SK-MEL-5 (cell line): ENCODE results near the gene H3-3A. TPM values are rescaled to one million over a fixed set of nuclear protein-coding genes. Genes with fewer than 3 reads are reported as not detected.
A peak's percentile ranks its signal among the peaks of the same experiment; 100 is the strongest.

Source experiments
- DNase-seq: peaks from one replicate; pipeline ENCODE4 v3.0.0-alpha.2; 2016; ENCODE audit warnings: low read depth, low spot score
- in situ Hi-C: cut with HindIII; loops from 2 replicates; pipeline ENCODE4 v1.10.0; 2016; ENCODE audit warnings: low sequenced_read_pairs, high pct_unique_total_duplicates, low pct_unique_long_range_greater_than_20kb
- polyA plus RNA-seq, 2 experiments: library from polyadenylated mRNA; depleted of rRNA; stranded (reverse); fragments of >200 nt; gene quantifications; 2 replicates each; pipeline ENCODE4 v1.2.3, GENCODE V29; 2015
- total RNA-seq: library from RNA; depleted of rRNA; stranded (reverse); fragments of >200 nt; shearing (Covaris generic); gene quantifications from 2 replicates; pipeline ENCODE4 v1.2.3, GENCODE V29; 2014; rRNA removed

H3-3A gene
- total RNA-seq, result 217 and 228 TPM in 2 replicates
- 473 and 575 TPM in 2 replicates for polyA plus RNA-seq (2015; cell fraction: cytosol; rRNA removed)
- polyA plus RNA-seq (2015; cell fraction: nucleus; rRNA removed), result 104 and 120 TPM in 2 replicates

GRCh38 chr1:226062558-226063223, at the start of gene H3-3A:
Gene H3-3A, plus strand, starts transcription at chr1:226062716. Its CDS starts 1,636 bp downstream, at chr1:226064352.
- in situ Hi-C loops, result no loop called here
- peak; percentile 94 for DNase-seq

DNA sequence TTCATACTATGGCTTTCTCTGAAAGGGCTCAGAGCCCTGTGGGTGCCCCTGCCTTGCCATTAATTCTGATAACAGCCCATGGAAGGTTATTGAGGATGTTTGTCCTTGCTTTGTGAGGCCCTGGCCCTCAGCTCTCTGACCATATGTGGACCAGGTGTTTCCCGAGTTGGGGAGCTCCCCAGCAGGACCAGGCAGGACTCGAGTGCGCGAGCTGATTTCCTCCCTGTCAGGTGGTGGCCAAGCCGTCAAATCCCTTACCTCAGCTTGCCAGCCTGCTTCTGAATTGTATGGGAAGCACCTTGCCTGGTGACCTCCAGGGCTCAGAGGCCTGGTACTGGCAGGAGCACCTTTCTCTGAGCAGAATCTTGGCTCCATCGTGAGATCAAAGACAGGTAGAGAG, 45.4 kb upstream of the H3-3A start:
- no peak for DNase-seq
- in situ Hi-C loops, result no loop called here

DNA sequence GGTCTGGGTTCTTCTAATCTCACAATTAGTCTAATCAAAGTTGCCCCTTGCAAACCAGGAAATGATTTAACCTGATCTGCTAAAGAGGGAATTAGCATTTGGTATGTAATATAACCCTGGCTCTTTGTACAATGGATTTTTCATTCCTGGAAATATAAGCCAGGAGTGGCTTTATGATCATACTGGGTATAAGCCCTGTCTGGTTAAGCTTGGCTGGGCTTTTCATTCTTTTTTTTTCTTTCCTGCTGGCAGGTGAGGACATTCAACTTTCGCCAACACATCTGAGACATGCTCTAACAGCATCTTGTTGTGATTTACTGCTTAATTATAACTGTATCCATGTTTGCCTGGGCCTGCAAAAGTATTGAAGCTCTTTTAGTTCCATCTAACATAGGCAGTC, 42.9 kb upstream of the H3-3A start:
- no peak for DNase-seq
- in situ Hi-C loops, result no loop called here

GRCh38 chr1:226021401-226021800, 41.1 kb upstream of the H3-3A start:
- in situ Hi-C loops, result no loop called here
- DNase-seq, result peak; percentile 70

DNA sequence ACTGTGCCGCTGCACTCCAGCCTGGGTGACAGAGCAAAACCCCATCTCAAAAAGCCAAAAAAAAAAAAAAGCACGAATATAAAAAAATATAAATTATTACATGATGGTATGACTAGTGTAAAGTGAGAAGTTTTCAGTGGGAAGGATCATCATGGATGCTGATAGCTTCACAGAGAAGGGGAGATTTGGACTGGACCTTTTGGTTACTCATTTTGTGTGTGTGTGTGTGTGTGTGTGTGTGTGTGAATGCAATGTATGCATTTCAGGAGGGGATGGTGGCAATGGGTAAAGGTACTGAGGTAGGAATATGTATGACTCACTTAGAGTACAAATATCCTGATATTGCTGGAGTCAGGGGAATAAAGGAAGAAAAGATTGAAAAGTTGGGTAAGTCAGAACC, 40.7 kb upstream of the H3-3A start:
- no peak for DNase-seq
- in situ Hi-C loops, result no loop called here

DNA sequence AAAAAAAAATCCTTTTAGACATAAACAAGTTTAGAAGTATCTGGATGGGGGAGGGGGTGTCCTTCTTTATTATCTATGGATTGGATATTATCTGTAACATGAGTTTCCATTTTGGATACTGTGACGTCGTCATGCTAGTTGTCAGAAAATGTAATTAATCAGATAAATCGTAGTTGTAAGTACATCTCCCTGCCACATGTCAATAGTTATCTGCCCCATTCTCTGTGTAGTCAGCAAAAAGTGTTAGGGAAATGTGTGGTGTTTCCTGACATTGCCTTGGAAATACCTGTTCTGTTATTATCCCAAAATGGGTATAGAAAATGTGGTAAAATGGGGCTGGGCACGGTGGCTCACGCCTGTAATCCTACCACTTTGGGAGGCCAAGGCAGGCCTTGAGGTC, 38.8 kb upstream of the H3-3A start:
- no peak for DNase-seq
- in situ Hi-C loops, result no loop called here

GRCh38 chr1:226026833-226027232, 35.7 kb upstream of the H3-3A start:
- DNase-seq, result no peak
- in situ Hi-C loops, result no loop called here

DNA sequence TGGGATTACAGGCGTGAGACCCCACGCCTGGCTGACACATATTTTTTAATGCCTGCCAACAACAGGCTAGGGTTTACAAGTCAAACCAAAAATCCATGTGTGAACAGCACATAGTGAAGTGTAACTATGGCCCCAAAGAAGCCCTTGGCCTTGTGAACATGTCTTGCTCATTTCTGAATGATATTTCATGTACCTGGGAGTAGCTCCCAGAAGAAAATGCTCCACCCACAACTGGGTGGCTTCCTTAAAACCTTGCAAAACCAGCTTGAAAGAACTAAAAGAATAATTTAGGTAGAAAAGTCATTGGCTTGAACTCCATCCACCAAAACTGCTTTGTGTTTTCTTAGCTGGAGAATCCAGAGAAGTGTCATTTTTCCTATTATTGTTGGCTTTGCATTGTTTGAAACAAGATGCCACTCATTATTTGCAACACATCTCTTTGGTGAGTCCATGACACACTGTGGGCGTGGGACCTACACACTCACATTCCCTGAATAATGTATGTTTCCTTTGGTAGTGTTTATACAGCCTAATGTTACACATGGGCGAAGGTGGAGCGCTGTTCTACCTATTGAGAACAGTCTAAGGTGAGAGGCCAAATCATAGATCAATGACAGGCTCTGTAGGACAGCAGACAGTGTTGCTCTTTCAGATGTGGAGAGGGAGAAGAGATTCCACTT, 34.8 kb upstream of the H3-3A start:
- DNase-seq, result no peak
- in situ Hi-C loops, result no loop called here

- DNase-seq, result no peak
- in situ Hi-C loops, result no loop called here
Observed at GRCh38 chr1:226029093-226029496, 33.4 kb upstream of the H3-3A start.

DNA sequence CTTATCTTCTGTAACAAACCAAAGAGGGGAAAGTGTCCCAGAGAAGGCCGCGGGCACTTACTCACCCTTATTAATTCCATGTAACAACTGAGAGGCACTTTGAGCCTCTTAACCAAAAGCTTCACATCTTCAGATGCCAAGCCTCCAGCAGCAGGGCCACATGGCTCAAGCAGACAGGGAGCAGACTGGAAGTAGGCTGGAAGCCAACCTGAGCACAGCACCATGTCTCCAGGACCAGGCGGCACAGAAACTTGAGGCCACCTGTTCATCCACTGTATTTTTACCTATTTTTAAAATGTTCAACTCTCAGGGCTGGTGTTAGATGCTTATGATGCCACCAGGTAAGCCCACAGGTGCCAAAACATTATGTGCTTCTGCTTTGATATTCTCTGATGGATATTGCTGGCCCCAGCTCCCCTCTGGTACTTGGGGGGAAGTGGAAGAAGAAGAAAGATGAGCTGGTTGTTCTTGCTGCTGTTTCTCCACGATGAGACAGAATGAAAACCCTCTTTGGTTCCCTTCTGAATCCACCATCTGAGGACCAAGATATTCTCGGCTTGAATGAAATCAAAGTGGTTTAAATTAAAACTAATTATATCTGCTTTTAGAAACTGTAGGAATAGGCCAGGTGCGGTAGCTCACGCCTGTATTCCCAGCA, 32.8 kb upstream of the H3-3A start:
- no peak for DNase-seq
- in situ Hi-C loops, result no loop called here

DNA sequence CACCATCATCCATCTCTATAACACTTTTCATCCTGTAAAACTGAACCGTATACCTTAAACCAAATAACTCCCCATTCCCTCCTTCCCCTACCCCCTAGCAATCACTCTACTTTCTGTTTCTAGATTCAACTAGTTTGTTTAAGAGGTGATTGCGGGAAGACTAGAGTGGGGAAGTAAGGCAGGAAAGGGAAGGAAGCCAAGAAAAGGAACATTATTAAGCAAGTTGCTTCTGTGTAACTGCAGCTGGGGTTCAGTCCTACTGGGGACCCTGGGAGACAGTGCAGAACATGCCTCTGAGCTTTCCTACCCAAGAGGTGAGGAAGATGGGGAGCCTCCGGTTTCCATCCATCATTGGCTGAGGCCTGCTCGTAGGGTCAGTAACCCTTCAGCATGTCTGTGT, 28.9 kb upstream of the H3-3A start:
- in situ Hi-C loops, result no loop called here
- no peak for DNase-seq

- in situ Hi-C loops, result no loop called here
- DNase-seq, result no peak
Observed at GRCh38 chr1:226033991-226034390, 28.5 kb upstream of the H3-3A start.

DNA sequence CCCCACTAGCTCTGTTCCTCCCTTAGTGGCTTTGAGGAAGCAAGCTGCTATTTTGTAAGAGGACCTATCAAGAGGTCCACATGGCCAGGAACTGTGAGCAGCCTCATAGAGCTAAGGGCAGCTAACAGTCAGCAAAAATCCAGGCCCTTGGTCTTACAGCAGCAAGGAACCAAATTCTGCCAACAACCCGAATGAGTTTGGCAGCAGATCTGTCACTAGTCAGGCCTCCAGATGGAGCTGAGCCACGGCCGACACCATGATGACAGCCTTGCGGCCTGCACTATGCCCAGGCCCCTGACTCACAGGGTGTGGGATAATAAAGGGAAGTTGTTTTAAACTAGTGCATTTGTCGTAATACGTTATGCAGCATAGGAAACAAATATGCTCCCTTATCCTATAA, 28.0 kb upstream of the H3-3A start:
- DNase-seq, result no peak
- in situ Hi-C loops, result no loop called here

DNA sequence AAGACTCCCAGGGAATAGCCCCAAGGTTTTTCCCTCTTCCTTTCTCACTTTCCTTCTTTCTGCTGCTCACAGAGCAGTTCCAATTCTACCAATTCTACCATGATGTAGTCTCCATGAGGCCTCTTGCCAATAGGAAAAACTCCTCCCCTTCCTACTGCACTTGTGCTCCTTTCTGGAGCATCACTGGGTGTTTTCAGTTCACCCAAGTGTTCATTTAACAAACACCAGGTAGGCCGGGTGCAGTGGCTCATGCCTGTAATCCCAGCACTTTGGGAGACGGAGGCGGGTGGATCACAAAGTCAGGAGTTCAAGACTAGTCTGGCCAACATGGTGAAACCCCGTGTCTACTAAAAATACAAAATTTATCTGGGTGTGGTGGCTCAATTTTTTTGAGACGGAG, 26.6 kb upstream of the H3-3A start:
- in situ Hi-C loops, result no loop called here
- DNase-seq, result no peak

DNA sequence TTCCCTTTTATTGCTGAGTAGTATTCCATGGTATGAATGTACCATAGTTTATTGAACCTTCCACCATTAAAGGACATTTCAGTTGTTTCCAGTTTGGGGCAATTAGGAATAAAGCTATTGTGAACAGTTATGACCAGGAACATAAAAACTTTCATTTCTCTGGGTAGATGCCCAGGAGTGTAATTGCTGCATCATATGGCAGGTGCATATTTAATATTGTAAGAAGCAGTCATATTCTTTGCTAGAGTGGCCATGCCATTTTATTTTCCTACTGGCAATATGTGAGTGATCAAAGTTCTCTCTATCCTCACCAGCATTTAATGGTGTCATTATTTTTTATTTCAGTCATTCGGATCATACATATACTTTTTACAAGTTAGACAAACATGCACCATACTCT, 23.9 kb upstream of the H3-3A start:
- DNase-seq, result no peak
- in situ Hi-C loops, result no loop called here

DNA sequence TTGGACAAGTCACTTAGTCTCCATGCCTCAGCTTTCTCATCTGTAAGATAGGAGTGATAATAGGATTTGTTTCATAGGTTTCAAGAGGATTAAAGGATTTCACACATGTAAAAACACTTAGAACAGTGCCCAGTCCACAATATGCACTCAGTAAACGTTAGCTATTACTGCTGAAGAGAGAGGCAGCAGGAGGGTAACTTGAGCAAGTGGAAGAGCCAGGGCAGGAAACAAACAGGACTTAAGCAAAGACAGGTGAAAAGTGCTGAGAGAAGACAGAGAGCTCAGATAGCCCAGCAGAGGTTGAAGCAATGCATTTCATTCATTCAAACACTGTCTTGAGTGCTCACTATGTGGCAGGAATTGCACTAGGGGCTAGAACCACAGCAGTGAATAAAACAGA, 21.1 kb upstream of the H3-3A start:
- in situ Hi-C loops, result no loop called here
- DNase-seq, result no peak

GRCh38 chr1:226044514-226045101, 17.9 kb upstream of the H3-3A start:
- in situ Hi-C loops, result no loop called here
- DNase-seq, result no peak

GRCh38 chr1:226046240-226046639, 16.3 kb upstream of the H3-3A start:
- in situ Hi-C loops, result no loop called here
- DNase-seq, result no peak
